Endothelial cell of umbilical vein (primary cell): Measurements from ENCODE around the gene VWA8. TPM values are rescaled to one million over a fixed set of nuclear protein-coding genes. Genes with fewer than 3 reads are reported as not detected.

Source experiments
- BruUV-seq: library from RNA; stranded (reverse); fragments of 400-500 nt; replicated peaks from 2 replicates; lab custom pipeline; 2021; lab: Mats Ljungman, UMichigan
- CTCF ChIA-PET: fragments of 300-600, 350-600 bp; sonication (Branson Sonifier 250); formaldehyde crosslinking; loops from one replicate; lab custom pipeline; 2021; ENCODE audit warnings: antibody characterized with exemption, inconsistent platforms; lab: Charles Lee
- POLR2A ChIA-PET: fragments of 300-600, 350-600 bp; sonication (Branson Sonifier 250); formaldehyde crosslinking; loops from one replicate; lab custom pipeline; 2021; ENCODE audit warnings: antibody characterized with exemption, inconsistent platforms; lab: Charles Lee
- DNase-seq: peaks from one replicate; pipeline ENCODE4 v3.0.0-alpha.2; 2011; ENCODE audit warnings: low read depth, low spot score
- FAIRE-seq: peaks from 2 replicates; lab custom pipeline; 2011; peaks lifted over from hg19 to GRCh38; lab: Jason Lieb, UNC
- H2AFZ ChIP-seq: 2 replicates; pipeline ENCODE4 v1.6.0; 2012; ENCODE audit warnings: low read depth, low read length, control low read depth, inconsistent platforms
- H3K27ac ChIP-seq: 2 replicates; pipeline ENCODE4 v1.5.1; 2011; ENCODE audit warnings: low read depth, mild to moderate bottlenecking, control low read depth, low read length, moderate library complexity; ENCODE audit not compliant: insufficient read depth
- H3K27me3 ChIP-seq, 2 experiments: 2 replicates each; pipeline versions ENCODE4 v1.6.0 to v1.6.1; 2011; ENCODE audit warnings: low read length in 2 of 2, mixed read lengths in 1 of 2; ENCODE audit not compliant: control insufficient read depth in 2 of 2, insufficient read depth in 2 of 2
- H3K36me3 ChIP-seq, 2 experiments: 2 replicates in 1 of 2; 3 replicates in 1 of 2; pipeline ENCODE4 v1.5.1; 2011; ENCODE audit warnings: low read length in 2 of 2, mild to moderate bottlenecking in 1 of 2, moderate library complexity in 1 of 2; ENCODE audit not compliant: control insufficient read depth in 2 of 2, insufficient read depth in 2 of 2; ENCODE audit errors: extremely low read depth in 1 of 2
- H3K4me1 ChIP-seq: 3 replicates; pipeline ENCODE4 v1.5.1; 2011; ENCODE audit warnings: mild to moderate bottlenecking, low read length; ENCODE audit not compliant: control insufficient read depth, insufficient read depth; ENCODE audit errors: extremely low read depth
- H3K4me2 ChIP-seq: 2 replicates; pipeline ENCODE4 v1.6.1; 2011; ENCODE audit warnings: low read length, control low read depth, mixed read lengths; ENCODE audit not compliant: insufficient read depth
- H3K4me3 ChIP-seq, 3 experiments: fragments of 200-600 bp in 1 of 3; sonication (generic), shearing (Covaris generic) in 1 of 3; replicated peaks in 1 of 3; 2 replicates each; pipeline ENCODE4 v1.5.1; 2011 to 2016; ENCODE audit warnings: control low read depth in 3 of 3, low read length in 3 of 3, mild to moderate bottlenecking in 2 of 3, inconsistent platforms in 1 of 3, low read depth in 1 of 3, moderate library complexity in 1 of 3; ENCODE audit not compliant: insufficient read depth in 1 of 3
- H3K79me2 ChIP-seq: 2 replicates; pipeline ENCODE4 v1.6.0; 2012; ENCODE audit warnings: low read length, inconsistent platforms; ENCODE audit not compliant: control insufficient read depth, insufficient read depth
- H3K9ac ChIP-seq: replicated peaks from 2 replicates; pipeline ENCODE3; 2011; ENCODE audit warnings: low read length, control low read depth; ENCODE audit not compliant: insufficient read depth; ENCODE audit errors: extremely low read depth
- H3K9me1 ChIP-seq: replicated peaks from 3 replicates; pipeline ENCODE4 v1.6.0; 2011; ENCODE audit warnings: mild to moderate bottlenecking, low read length; ENCODE audit not compliant: control insufficient read depth, insufficient read depth; ENCODE audit errors: extremely low read depth
- H3K9me3 ChIP-seq: replicated peaks from 2 replicates; pipeline ENCODE4 v1.5.1; 2012; ENCODE audit warnings: low read length, inconsistent platforms; ENCODE audit not compliant: control insufficient read depth, insufficient read depth
- H4K20me1 ChIP-seq: replicated peaks from 2 replicates; pipeline ENCODE3; 2011; ENCODE audit warnings: mild to moderate bottlenecking, low read length; ENCODE audit not compliant: control insufficient read depth, insufficient read depth; ENCODE audit errors: extremely low read depth
- EZH2 ChIP-seq: IDR thresholded peaks from 2 replicates; pipeline ENCODE4 v1.6.1; 2012; ENCODE audit warnings: borderline replicate concordance, low read depth, mild to moderate bottlenecking, moderate library complexity, low read length, inconsistent platforms; ENCODE audit not compliant: severe bottlenecking
- FOS ChIP-seq: IDR thresholded peaks from 2 replicates; pipeline ENCODE4 v1.6.1; 2011; ENCODE audit warnings: mild to moderate bottlenecking, low read length, moderate library complexity, borderline replicate concordance; ENCODE audit not compliant: insufficient read depth
- GATA2 ChIP-seq: IDR thresholded peaks from 2 replicates; pipeline ENCODE4 v1.7.0; 2011; ENCODE audit warnings: low read depth, mild to moderate bottlenecking, moderate library complexity, mixed read lengths, low read length; ENCODE audit not compliant: insufficient read length, insufficient read depth
- JUN ChIP-seq: IDR thresholded peaks from 2 replicates; pipeline ENCODE4 v1.6.1; 2011; ENCODE audit warnings: borderline replicate concordance, low read depth; ENCODE audit not compliant: insufficient read length, insufficient read depth
- MYC ChIP-seq: IDR thresholded peaks from one replicate; pipeline ENCODE4 v1.6.1; 2011; ENCODE audit warnings: mild to moderate bottlenecking, low read depth, low read length
- POLR2A ChIP-seq: IDR thresholded peaks from 2 replicates; pipeline ENCODE4 v1.6.1; 2012; ENCODE audit warnings: low read depth, mild to moderate bottlenecking, control low read depth, low read length
- POLR2AphosphoS5 ChIP-seq: IDR thresholded peaks from 2 replicates; pipeline ENCODE4 v1.6.1; 2012; ENCODE audit warnings: low read depth, mild to moderate bottlenecking, control low read depth, low read length, moderate library complexity; ENCODE audit not compliant: insufficient read depth
- dilution Hi-C: fragments of 300-500 bp; cut with MboI; formaldehyde crosslinking; loops from one replicate; pipeline ENCODE4 v1.15.0; 2019; ENCODE audit warnings: low sequenced_read_pairs; ENCODE audit not compliant: extremely low pct_ligation_motif_present
- intact Hi-C: fragments of 100-400 bp; cut with micrococcal nuclease; formaldehyde crosslinking; loops from one replicate; pipeline ENCODE4 v1.10.0; 2022
- polyA plus RNA-seq, 4 experiments: library from polyadenylated mRNA; depleted of rRNA in 3 of 4; stranded (reverse) in 3 of 4; unstranded in 1 of 4; fragments of >200 nt; gene quantifications; 2 replicates each; pipeline versions ENCODE4 v1.2.1 to v1.2.3, GENCODE V29; 2011 to 2012; ENCODE audit warnings: missing spikeins in 1 of 4
- total RNA-seq: library from RNA; stranded (reverse); gene quantifications from 2 replicates; pipeline ENCODE4 v1.2.3, GENCODE V29; 2021
- TF ChIP-seq, protein P1 (sequence below): IDR thresholded peaks from 2 replicates; pipeline ENCODE4 v1.6.1; 2011; ENCODE audit not compliant: insufficient read depth, insufficient read length
- TF ChIP-seq, protein P2 (sequence below), 2 donors: IDR thresholded peaks; 1 replicate in 1 of 2; 2 replicates in 1 of 2; pipeline ENCODE4 v1.5.1; 2011; ENCODE audit warnings: low read length in 2 of 2, mild to moderate bottlenecking in 2 of 2, moderate library complexity in 2 of 2, control low read depth in 1 of 2, inconsistent platforms in 1 of 2, low read depth in 1 of 2; ENCODE audit not compliant: insufficient read depth in 1 of 2; ENCODE audit errors: extremely low read depth in 1 of 2

Gene VWA8
- total and polyA plus RNA-seq, 2 donors (not counting 3 experiments of a cell fraction or from before 2014, with no cell fraction given) = 2.9 to 11.3 TPM

DNA sequence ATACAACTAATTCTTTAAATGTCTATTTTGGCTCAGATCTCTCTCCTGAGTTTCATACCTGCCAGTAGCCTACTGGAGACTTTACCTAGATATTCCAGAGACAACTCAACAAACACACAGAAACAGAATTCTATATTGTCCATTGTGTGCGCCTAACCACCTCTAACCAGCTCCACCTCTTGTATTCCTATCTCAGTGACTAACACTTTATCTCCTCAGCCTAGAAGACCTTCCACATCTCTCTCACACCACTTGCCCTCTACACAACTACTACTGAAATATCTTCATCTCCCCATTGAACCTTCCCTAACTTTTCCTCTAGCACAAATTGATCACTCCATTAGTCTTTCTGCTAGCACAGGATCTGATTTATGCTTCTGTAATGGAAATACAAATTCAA, 6.7 kb downstream of the VWA8 start:
- intact Hi-C loops = no loop called here
- Histone ChIP-seq H2AFZ (no peak overlapping the region), H3K4me1 (no peaks in the 10 kb centered on the region), H3K36me3 (no peaks in the 10 kb centered on the region), H3K4me3 (no peak overlapping the region), H4K20me1 (peaks cover 2% of the 10 kb centered on the region), H3K9ac (no peak overlapping the region), H3K9me3 (no peaks in the 10 kb centered on the region), H3K27ac (no peak overlapping the region), H3K79me2 (peaks cover 4% of the 10 kb centered on the region), H3K27me3 (no peaks in the 10 kb centered on the region), H3K9me1 (no peaks in the 10 kb centered on the region), H3K4me2 (no peak overlapping the region)
- ChIA-PET POLR2A (no interaction called here), CTCF (interaction anchor here (0.8 to 1.4 kb wide), 2 partner anchors 13 to 301 kb away, joined by 3 read pairs; no protein-coding TSS in a partner anchor)
- BruUV-seq = no TSS peak
- dilution Hi-C loops = no loop called here
- no peak for DNase-seq
- TF ChIP-seq POLR2A (no peak), MYC (no peak), POLR2AphosphoS5 (no peak), FOS (no peak), EZH2 (no peak), GATA2 (no peak), JUN (no peak)
- TF ChIP-seq, protein P1, sequence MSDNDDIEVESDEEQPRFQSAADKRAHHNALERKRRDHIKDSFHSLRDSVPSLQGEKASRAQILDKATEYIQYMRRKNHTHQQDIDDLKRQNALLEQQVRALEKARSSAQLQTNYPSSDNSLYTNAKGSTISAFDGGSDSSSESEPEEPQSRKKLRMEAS = no peak
- TF ChIP-seq, protein P2, sequence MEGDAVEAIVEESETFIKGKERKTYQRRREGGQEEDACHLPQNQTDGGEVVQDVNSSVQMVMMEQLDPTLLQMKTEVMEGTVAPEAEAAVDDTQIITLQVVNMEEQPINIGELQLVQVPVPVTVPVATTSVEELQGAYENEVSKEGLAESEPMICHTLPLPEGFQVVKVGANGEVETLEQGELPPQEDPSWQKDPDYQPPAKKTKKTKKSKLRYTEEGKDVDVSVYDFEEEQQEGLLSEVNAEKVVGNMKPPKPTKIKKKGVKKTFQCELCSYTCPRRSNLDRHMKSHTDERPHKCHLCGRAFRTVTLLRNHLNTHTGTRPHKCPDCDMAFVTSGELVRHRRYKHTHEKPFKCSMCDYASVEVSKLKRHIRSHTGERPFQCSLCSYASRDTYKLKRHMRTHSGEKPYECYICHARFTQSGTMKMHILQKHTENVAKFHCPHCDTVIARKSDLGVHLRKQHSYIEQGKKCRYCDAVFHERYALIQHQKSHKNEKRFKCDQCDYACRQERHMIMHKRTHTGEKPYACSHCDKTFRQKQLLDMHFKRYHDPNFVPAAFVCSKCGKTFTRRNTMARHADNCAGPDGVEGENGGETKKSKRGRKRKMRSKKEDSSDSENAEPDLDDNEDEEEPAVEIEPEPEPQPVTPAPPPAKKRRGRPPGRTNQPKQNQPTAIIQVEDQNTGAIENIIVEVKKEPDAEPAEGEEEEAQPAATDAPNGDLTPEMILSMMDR (IDR thresholded peaks at IDR 0.05; ENCODE audit: extremely low read depth in 1 of 2, insufficient read depth in 1 of 2, low read depth in 1 of 2, low read length in 2 of 2) = no peak
- no peak for FAIRE-seq
